HG02588 (cell line): ENCODE data around the gene STMN1.

Experiments
- ATAC-seq: cut with Tn5 transposase; IDR thresholded peaks from one replicate; pipeline ENCODE4 v1.9.1; 2021; ENCODE audit warnings: mild to moderate bottlenecking, moderate library complexity; ENCODE audit not compliant: unreplicated experiment

STMN1 gene

GRCh38 chr1:25871704-25872494 is 34.3 kb downstream of the STMN1 start:
- no peak for ATAC-seq

- ATAC-seq: no peak
Measured at GRCh38 chr1:25871086-25871703, 35.0 kb downstream of the STMN1 start.

GRCh38 chr1:25870614-25871013 is 35.6 kb downstream of the STMN1 start:
- ATAC-seq: no peak

GRCh38 chr1:25869909-25870606 is 36.2 kb downstream of the STMN1 start:
- ATAC-seq: no peak

- no peak for ATAC-seq
Measured at GRCh38 chr1:25867210-25867991, 38.8 kb downstream of the STMN1 start.

GRCh38 chr1:25866288-25866687 is 39.9 kb downstream of the STMN1 start:
- ATAC-seq: no peak

- ATAC-seq: no peak
Measured at GRCh38 chr1:25864434-25864833, 41.8 kb downstream of the STMN1 start.

- ATAC-seq: no peak
Measured at GRCh38 chr1:25863486-25864262, 42.5 kb downstream of the STMN1 start.

GRCh38 chr1:25862785-25863485 is 43.3 kb downstream of the STMN1 start:
- no peak for ATAC-seq

GRCh38 chr1:25861316-25862286 is 44.6 kb downstream of the STMN1 start:
- no peak for ATAC-seq

- peak; percentile 84 for ATAC-seq
Measured at GRCh38 chr1:25858906-25859789, 47.1 kb downstream of the STMN1 start, which contains the start of gene AUNIP. Gene AUNIP (minus strand): TSS chr1:25859457. CDS start chr1:25859357, 100 bp downstream.

GRCh38 chr1:25858494-25858893 is 47.7 kb downstream of the STMN1 start:
- ATAC-seq: no peak

GRCh38 chr1:25856856-25857255 is 49.4 kb downstream of the STMN1 start:
- no peak for ATAC-seq

GRCh38 chr1:25854554-25854953 is 51.7 kb downstream of the STMN1 start:
- ATAC-seq: no peak
